LNCaP clone FGC (cell line): Measurements from ENCODE around the gene LPIN3.
A peak's percentile ranks its signal among the peaks of the same experiment; 100 is the strongest.

Experiments used
- DNase-seq: peaks from one replicate; pipeline ENCODE4 v3.0.0-alpha.2; 2011; ENCODE audit warnings: low read depth
- H3K4me3 ChIP-seq: 2 replicates; pipeline ENCODE4 v1.5.1; 2011; ENCODE audit warnings: mild to moderate bottlenecking, low read depth, low read length, control low read depth
- TF ChIP-seq, protein P1 (sequence below): IDR thresholded peaks from 2 replicates; pipeline ENCODE4 v1.5.1; 2012; ENCODE audit warnings: mild to moderate bottlenecking; ENCODE audit not compliant: control insufficient read depth, insufficient read depth; ENCODE audit errors: extremely low read depth

The LPIN3 gene, protein sequence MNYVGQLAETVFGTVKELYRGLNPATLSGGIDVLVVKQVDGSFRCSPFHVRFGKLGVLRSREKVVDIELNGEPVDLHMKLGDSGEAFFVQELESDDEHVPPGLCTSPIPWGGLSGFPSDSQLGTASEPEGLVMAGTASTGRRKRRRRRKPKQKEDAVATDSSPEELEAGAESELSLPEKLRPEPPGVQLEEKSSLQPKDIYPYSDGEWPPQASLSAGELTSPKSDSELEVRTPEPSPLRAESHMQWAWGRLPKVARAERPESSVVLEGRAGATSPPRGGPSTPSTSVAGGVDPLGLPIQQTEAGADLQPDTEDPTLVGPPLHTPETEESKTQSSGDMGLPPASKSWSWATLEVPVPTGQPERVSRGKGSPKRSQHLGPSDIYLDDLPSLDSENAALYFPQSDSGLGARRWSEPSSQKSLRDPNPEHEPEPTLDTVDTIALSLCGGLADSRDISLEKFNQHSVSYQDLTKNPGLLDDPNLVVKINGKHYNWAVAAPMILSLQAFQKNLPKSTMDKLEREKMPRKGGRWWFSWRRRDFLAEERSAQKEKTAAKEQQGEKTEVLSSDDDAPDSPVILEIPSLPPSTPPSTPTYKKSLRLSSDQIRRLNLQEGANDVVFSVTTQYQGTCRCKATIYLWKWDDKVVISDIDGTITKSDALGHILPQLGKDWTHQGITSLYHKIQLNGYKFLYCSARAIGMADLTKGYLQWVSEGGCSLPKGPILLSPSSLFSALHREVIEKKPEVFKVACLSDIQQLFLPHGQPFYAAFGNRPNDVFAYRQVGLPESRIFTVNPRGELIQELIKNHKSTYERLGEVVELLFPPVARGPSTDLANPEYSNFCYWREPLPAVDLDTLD

DNA sequence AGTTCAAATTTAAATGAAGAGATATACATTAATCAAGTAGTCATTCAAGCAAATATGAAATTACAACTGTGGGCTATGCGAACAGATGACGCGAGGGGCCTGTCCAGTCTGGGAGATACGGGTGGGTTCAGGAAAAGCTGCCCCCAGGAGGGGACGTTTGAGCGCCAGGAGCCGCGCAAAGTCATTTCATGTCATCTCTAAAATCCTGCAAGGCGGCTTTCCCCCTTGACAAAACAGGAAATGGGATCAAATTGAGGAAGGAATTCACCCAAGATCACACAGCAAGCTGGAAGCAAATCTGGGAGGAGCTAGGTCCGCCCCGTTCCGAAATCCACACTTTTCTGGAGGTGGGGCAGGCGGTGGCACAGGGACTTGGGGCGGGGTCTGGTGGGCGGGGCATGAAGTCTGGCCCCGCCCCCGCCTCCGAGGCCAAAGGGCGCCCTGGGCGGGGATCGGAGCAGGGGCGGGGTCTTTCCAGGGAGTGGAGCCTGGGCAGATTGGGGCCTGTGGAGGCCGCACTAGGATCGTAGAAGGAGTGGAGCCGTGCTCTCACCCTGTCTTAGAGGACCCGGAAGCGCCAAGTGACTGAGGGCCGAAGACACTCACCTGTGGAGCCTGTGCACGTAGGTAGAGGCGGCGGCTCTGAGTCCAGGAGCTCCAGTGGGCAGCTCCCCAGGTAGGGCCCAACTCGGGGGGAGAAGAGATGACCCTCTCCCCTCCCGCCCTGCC is at the start of gene LPIN3:
Gene LPIN3 (plus strand): TSS at position 495 of the 729 bp plus-strand sequence. CDS start 4,983 bp downstream, outside the sequence.
- TF ChIP-seq, protein P1, sequence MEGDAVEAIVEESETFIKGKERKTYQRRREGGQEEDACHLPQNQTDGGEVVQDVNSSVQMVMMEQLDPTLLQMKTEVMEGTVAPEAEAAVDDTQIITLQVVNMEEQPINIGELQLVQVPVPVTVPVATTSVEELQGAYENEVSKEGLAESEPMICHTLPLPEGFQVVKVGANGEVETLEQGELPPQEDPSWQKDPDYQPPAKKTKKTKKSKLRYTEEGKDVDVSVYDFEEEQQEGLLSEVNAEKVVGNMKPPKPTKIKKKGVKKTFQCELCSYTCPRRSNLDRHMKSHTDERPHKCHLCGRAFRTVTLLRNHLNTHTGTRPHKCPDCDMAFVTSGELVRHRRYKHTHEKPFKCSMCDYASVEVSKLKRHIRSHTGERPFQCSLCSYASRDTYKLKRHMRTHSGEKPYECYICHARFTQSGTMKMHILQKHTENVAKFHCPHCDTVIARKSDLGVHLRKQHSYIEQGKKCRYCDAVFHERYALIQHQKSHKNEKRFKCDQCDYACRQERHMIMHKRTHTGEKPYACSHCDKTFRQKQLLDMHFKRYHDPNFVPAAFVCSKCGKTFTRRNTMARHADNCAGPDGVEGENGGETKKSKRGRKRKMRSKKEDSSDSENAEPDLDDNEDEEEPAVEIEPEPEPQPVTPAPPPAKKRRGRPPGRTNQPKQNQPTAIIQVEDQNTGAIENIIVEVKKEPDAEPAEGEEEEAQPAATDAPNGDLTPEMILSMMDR, result peak; percentile 70
- peak within 1 kb of the TSS; percentile 67 for H3K4me3 ChIP-seq
- DNase-seq, result peak; percentile 88

DNA sequence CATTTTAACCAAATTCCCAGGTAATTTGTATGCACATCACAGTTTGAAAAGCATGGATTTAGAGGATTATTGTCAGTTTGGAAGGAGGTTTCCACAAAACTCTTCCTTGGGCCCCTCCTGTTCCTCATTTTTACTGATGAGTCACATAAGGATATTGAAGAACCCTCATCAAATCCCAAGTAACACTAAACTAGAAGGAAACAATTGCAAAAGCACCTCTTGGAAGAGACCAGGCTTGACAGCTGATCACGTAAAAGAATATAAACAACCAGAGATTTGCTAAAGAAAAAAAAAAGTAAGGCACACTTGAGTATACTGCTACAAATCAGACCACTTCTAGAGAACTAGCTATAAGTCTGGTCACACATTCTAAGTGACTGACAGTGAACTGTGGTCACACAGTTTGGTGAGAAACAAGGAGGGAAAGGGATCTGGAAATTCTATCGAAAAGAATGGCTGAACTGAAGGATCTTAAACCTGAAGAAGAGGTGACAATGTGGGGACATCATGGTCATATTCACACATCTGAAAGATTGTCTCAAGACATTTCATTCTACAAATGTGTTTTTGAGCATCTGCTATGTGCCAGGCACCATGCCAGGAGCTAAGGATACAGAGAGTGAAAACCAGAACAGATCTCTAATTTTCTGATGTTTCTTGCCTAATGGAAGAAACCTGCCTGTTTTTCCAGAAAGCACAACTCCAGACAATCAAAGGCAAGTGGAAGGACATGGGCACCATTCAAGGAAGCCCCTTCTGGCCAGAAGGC is 47.2 kb upstream of the LPIN3 start:
- TF ChIP-seq, protein P1, result no peak
- H3K4me3 ChIP-seq, result no peak overlapping the region
- no peak for DNase-seq

DNA sequence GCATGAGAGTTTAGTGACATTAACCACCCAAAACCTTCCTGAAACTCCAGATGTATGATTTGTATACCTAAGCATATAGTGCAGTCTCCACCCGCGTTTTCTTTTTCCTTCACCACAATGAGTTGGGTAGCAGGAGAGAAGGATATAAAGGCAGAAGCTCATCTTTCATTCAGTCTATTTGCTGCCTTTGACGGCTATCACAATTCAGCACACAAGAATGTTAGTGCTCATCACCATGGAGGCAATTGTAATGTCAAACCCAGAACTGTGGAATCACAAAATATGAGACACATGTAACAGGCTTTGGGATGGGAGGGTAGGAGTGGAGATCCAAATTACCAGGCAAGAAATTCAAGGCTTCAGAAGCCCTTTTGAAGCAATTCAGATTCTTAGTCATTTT is 40.7 kb upstream of the LPIN3 start:
- no peak overlapping the region for H3K4me3 ChIP-seq
- no peak for DNase-seq
- TF ChIP-seq, protein P1, result no peak

DNA sequence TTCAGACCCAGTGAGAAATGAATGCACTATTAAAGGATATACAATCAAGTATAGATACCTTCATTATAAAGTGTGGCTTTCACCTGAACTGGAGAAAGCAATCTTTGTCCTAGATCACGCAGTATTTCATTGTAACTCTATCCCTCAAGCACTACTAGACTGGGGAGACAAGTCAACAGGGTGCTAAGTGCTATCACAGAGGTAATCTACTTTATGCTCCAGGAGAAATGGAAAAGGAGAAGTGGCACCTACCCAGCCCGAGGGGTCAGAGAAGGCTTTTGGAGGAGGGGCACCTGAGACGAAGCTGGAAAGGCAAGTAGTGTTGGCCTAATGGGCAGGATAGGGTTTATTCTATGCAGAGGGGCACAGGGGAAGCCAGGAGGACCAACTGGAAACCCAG is 40.2 kb upstream of the LPIN3 start:
- H3K4me3 ChIP-seq, result no peak overlapping the region
- no peak for DNase-seq
- TF ChIP-seq, protein P1, result no peak

DNA sequence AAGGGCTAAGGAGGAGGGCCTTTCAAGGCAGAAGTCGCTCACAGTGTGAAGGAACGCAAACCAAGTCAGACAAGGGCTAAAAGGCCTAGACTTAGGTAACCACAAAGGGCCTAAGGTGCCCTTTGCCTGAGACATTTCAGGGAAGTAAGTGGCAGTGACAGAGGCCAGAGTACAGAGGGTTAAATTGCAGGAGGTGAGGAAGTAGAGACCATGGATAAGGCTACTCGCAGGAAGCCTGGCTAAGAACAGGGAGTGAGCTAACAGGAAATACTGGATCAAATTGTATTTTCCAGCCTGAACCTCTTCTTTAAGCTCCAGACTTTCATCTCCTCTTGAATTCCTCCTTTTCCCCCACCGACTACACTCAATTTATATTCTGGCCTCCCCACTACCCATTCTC is 39.7 kb upstream of the LPIN3 start:
- TF ChIP-seq, protein P1, result no peak
- no peak for DNase-seq
- H3K4me3 ChIP-seq, result no peak overlapping the region

DNA sequence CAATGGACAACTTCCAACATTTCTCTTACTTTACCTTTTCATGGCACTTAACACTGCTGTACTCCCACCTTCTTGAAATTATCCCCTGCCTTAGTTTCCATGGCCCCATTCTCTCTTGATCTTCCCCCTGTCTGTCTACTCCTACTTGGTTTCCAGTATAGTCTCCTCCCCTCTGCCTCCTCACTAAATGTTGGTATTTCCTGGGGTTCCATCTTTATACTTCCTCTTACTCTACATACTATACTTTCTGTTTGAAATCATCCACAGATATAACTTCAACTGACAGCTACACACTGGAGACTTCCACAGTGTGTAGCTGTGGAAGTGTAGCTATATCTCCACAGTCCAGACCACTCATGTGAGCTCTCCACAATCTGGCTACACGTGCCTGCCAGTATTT is 36.6 kb upstream of the LPIN3 start:
- DNase-seq, result no peak
- no peak overlapping the region for H3K4me3 ChIP-seq
- TF ChIP-seq, protein P1, result no peak
